VCaP (cell line): ENCODE data around the gene SCNN1A.

Experiments used
- H3K27ac ChIP-seq: fragments of 450-650 bp; 2 replicates; pipeline ENCODE4 v1.5.1; 2017
- TF ChIP-seq, protein P1 (sequence below): fragments of 450-650 bp; conservative IDR thresholded peaks from 2 replicates; pipeline ENCODE4 v1.5.1; 2017; ENCODE audit warnings: mild to moderate bottlenecking, moderate library complexity

Gene SCNN1A

GRCh38 chr12:6336079-6336888 lies 39.1 kb downstream of the SCNN1A start:
- TF ChIP-seq, protein P1, sequence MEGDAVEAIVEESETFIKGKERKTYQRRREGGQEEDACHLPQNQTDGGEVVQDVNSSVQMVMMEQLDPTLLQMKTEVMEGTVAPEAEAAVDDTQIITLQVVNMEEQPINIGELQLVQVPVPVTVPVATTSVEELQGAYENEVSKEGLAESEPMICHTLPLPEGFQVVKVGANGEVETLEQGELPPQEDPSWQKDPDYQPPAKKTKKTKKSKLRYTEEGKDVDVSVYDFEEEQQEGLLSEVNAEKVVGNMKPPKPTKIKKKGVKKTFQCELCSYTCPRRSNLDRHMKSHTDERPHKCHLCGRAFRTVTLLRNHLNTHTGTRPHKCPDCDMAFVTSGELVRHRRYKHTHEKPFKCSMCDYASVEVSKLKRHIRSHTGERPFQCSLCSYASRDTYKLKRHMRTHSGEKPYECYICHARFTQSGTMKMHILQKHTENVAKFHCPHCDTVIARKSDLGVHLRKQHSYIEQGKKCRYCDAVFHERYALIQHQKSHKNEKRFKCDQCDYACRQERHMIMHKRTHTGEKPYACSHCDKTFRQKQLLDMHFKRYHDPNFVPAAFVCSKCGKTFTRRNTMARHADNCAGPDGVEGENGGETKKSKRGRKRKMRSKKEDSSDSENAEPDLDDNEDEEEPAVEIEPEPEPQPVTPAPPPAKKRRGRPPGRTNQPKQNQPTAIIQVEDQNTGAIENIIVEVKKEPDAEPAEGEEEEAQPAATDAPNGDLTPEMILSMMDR: no peak
- peak overlapping the region; percentile 44; the same call in 1 of the 2 replicates for H3K27ac ChIP-seq

DNA sequence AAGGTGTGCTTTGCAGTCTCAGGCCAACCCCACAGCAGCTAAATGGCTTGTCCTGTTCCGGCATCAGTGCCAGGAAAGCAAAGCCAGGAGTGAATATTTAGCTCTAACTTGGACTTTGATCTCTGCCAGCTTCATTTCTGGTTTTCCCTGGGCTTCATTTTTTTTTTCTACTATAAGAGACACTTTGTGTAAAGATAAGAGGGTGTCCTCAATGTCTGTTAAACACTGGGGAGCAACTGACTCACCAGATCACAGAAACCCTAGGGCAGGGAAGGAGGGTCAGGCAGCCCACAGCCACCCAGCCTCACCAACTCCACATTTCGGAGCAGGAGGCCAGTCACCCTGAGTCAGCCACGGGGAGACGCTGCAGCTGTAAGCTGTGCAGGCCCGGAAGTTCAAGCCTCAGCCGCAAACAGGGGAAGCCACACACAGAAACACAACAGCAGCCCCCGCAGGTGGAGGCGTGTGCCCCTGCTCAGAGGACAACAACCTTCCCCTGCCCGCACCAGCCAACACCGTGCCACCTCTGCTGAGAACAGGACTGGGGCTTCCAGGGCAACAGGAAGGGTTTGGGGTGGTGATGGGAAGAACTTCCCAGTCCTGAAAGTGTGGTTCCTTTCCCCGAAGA lies 39.8 kb downstream of the SCNN1A start:
- peak overlapping the region; percentile 44 for H3K27ac ChIP-seq
- TF ChIP-seq, protein P1: no peak

GRCh38 chr12:6334940-6335450 lies 40.4 kb downstream of the SCNN1A start:
- H3K27ac ChIP-seq: peak overlapping the region; percentile 44
- TF ChIP-seq, protein P1: no peak

- H3K27ac ChIP-seq: no peak overlapping the region
- TF ChIP-seq, protein P1: no peak
Observed at GRCh38 chr12:6334359-6334758, 41.0 kb downstream of the SCNN1A start.

- no peak overlapping the region for H3K27ac ChIP-seq
- TF ChIP-seq, protein P1: no peak
Observed at GRCh38 chr12:6333566-6333965, 41.8 kb downstream of the SCNN1A start.

DNA sequence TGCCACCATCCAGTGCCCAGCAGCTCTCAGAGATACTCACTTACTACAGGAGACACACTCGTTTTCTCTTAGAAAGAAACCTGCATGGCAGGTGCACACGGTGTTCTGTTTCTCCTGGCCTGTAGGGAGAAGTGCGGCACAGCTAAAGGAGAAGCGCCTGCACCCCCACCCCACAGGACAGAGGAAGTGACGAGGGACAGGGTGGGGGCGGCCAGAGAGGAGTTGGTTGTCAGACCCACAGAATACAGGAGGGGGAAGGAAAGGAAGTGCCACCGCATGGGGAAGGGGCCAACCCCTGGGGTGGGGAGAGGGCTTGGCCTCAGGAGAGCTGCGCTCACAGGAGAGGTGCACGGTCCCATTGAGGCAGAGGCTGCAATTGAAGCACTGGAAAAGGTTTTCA lies 42.3 kb downstream of the SCNN1A start:
- TF ChIP-seq, protein P1: no peak
- H3K27ac ChIP-seq: no peak overlapping the region

- TF ChIP-seq, protein P1: no peak
- no peak overlapping the region for H3K27ac ChIP-seq
Observed at GRCh38 chr12:6332459-6332858, 42.9 kb downstream of the SCNN1A start.
